Measurements from ENCODE around the gene VAV3.

VAV3 gene

GRCh38 chr1:107670397-107671040, 294.5 kb downstream of the VAV3 start:
- no peak for DNase-seq (ENCODE audit: low spot score)
- in situ Hi-C loops (cut with MboI; ENCODE audit: low sequenced_read_pairs, unreplicated experiment): no loop called here
- no peak for TF ChIP-seq CTCF (IDR thresholded peaks at IDR 0.05; ENCODE audit: borderline replicate concordance, control extremely low read depth, extremely low read depth, insufficient read depth, missing control alignments)

GRCh38 chr1:107669996-107670395, 295.0 kb downstream of the VAV3 start:
- no peak for DNase-seq (ENCODE audit: low spot score)
- in situ Hi-C loops (cut with MboI; ENCODE audit: low sequenced_read_pairs, unreplicated experiment): no loop called here
- no peak for TF ChIP-seq CTCF (IDR thresholded peaks at IDR 0.05; ENCODE audit: borderline replicate concordance, control extremely low read depth, extremely low read depth, insufficient read depth, missing control alignments)

- TF ChIP-seq CTCF (IDR thresholded peaks at IDR 0.05; ENCODE audit: borderline replicate concordance, control extremely low read depth, extremely low read depth, insufficient read depth, missing control alignments): no peak
- in situ Hi-C loops (cut with MboI; ENCODE audit: low sequenced_read_pairs, unreplicated experiment): no loop called here
- DNase-seq (ENCODE audit: low spot score): no peak
Measured at GRCh38 chr1:107668762-107669161, 296.2 kb downstream of the VAV3 start.

GRCh38 chr1:107666493-107666892, 298.5 kb downstream of the VAV3 start:
- DNase-seq (ENCODE audit: low spot score): no peak
- in situ Hi-C loops (cut with MboI; ENCODE audit: low sequenced_read_pairs, unreplicated experiment): no loop called here
- no peak for TF ChIP-seq CTCF (IDR thresholded peaks at IDR 0.05; ENCODE audit: borderline replicate concordance, control extremely low read depth, extremely low read depth, insufficient read depth, missing control alignments)

GRCh38 chr1:107664982-107665925, 299.7 kb downstream of the VAV3 start:
- no peak for DNase-seq (ENCODE audit: low spot score)
- in situ Hi-C loops (cut with MboI; ENCODE audit: low sequenced_read_pairs, unreplicated experiment): no loop called here
- TF ChIP-seq CTCF (IDR thresholded peaks at IDR 0.05; ENCODE audit: borderline replicate concordance, control extremely low read depth, extremely low read depth, insufficient read depth, missing control alignments): no peak

- DNase-seq (ENCODE audit: low spot score): no peak
- no peak for TF ChIP-seq CTCF (IDR thresholded peaks at IDR 0.05; ENCODE audit: borderline replicate concordance, control extremely low read depth, extremely low read depth, insufficient read depth, missing control alignments)
- in situ Hi-C loops (cut with MboI; ENCODE audit: low sequenced_read_pairs, unreplicated experiment): no loop called here
Measured at GRCh38 chr1:107662971-107663370, 302.0 kb downstream of the VAV3 start.

Measured in GM13976 (cell line).